ENCODE data around the gene C5orf34.

DNA sequence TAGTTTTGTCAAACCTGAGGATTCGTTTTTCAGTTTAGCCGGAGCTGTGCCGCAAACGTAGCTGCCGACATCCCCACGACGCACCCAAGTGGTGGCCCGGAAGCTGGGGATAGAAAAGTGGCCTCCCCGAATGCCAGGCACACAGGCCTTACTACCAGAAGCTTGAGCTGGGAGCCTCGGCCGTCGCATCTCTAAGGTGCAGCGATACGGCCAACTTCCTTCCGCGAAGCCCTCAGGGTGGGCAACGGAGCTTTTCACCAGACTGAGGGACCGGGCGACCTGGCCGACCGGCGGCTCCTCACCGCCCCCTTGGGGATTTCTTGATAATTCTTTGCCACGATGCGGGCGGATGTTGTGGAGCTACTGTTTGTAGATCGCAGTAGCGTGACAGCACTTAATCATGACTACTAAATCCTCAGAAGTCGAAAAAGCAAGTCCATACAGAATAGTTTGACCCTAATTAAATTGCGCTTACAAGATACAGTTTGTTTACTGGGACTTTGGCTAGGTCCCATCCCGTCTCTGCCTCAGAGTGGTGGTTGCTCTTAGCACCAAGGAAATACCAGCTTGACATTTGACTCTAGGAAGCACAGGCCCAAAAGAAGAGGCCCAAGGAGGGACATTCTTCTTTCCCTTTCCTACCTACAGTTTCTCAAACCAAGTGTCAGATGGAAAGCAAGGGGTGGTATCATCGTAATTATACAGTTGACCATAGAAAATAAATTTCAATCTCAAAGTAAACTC is 30.7 kb downstream of the C5orf34 start:
- TF ChIP-seq, protein P1, sequence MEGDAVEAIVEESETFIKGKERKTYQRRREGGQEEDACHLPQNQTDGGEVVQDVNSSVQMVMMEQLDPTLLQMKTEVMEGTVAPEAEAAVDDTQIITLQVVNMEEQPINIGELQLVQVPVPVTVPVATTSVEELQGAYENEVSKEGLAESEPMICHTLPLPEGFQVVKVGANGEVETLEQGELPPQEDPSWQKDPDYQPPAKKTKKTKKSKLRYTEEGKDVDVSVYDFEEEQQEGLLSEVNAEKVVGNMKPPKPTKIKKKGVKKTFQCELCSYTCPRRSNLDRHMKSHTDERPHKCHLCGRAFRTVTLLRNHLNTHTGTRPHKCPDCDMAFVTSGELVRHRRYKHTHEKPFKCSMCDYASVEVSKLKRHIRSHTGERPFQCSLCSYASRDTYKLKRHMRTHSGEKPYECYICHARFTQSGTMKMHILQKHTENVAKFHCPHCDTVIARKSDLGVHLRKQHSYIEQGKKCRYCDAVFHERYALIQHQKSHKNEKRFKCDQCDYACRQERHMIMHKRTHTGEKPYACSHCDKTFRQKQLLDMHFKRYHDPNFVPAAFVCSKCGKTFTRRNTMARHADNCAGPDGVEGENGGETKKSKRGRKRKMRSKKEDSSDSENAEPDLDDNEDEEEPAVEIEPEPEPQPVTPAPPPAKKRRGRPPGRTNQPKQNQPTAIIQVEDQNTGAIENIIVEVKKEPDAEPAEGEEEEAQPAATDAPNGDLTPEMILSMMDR (IDR thresholded peaks at IDR 0.05 in 4 of 5, conservative IDR thresholded peaks at IDR 0.05 in 1 of 5): peak; percentile 61 to 81 (median 63)
- peak in 1 of 2 donors; percentile 10 for TF ChIP-seq POLR2A (IDR thresholded peaks at IDR 0.05)
